ENCODE data around the gene SAP30L. TPM values are rescaled to one million over a fixed set of nuclear protein-coding genes. Genes with fewer than 3 reads are reported as not detected.

Gene SAP30L
- total RNA-seq, 1 donor from 2014 or later: 16.8 TPM

GRCh38 chr5:154419236-154419635, 26.6 kb upstream of the SAP30L start:
- no peak for DNase-seq (ENCODE audit: low read depth in 2 of 2)

- DNase-seq (ENCODE audit: low read depth in 2 of 2): peak; percentile 20 to 53
Measured at GRCh38 chr5:154421868-154422267, 23.9 kb upstream of the SAP30L start.

- DNase-seq (ENCODE audit: low read depth in 2 of 2): no peak
Measured at GRCh38 chr5:154422298-154422697, 23.5 kb upstream of the SAP30L start.

- no peak for DNase-seq (ENCODE audit: low read depth in 2 of 2)
Measured at GRCh38 chr5:154428208-154428607, 17.6 kb upstream of the SAP30L start.

- DNase-seq (ENCODE audit: low read depth in 2 of 2): no peak
Measured at GRCh38 chr5:154429341-154429740, 16.5 kb upstream of the SAP30L start.

GRCh38 chr5:154430466-154430865, 15.3 kb upstream of the SAP30L start:
- DNase-seq (ENCODE audit: low read depth in 2 of 2): no peak

GRCh38 chr5:154430961-154431630, 14.7 kb upstream of the SAP30L start:
- DNase-seq (ENCODE audit: low read depth in 2 of 2): no peak

- no peak for DNase-seq (ENCODE audit: low read depth in 2 of 2)
Measured at GRCh38 chr5:154435226-154435625, 10.6 kb upstream of the SAP30L start.

GRCh38 chr5:154437281-154437965, 8.4 kb upstream of the SAP30L start:
- peak in 1 of 2 donors; percentile 37 for DNase-seq (ENCODE audit: low read depth in 2 of 2)

GRCh38 chr5:154440540-154440939, 5.3 kb upstream of the SAP30L start:
- DNase-seq (ENCODE audit: low read depth in 2 of 2): no peak

GRCh38 chr5:154442801-154443200, 3.0 kb upstream of the SAP30L start:
- no peak for DNase-seq (ENCODE audit: low read depth in 2 of 2)

- DNase-seq (ENCODE audit: low read depth in 2 of 2): no peak
Measured at GRCh38 chr5:154444556-154445421, 1.0 kb upstream of the SAP30L start.

GRCh38 chr5:154446195-154447088, 645 bp downstream of the SAP30L start:
- peak; percentile 30 to 76 for DNase-seq (ENCODE audit: low read depth in 2 of 2)

GRCh38 chr5:154447089-154447725, 1.4 kb downstream of the SAP30L start:
- DNase-seq (ENCODE audit: low read depth in 2 of 2): no peak

GRCh38 chr5:154449786-154450185, 4.0 kb downstream of the SAP30L start:
- no peak for DNase-seq (ENCODE audit: low read depth in 2 of 2)

- DNase-seq (ENCODE audit: low read depth in 2 of 2): no peak
Measured at GRCh38 chr5:154451957-154452356, 6.2 kb downstream of the SAP30L start.

- DNase-seq (ENCODE audit: low read depth in 2 of 2): no peak
Measured at GRCh38 chr5:154455585-154455984, 9.8 kb downstream of the SAP30L start.

- DNase-seq (ENCODE audit: low read depth in 2 of 2): no peak
Measured at GRCh38 chr5:154456540-154456939, 10.7 kb downstream of the SAP30L start.

GRCh38 chr5:154459015-154459414, 13.2 kb downstream of the SAP30L start:
- no peak for DNase-seq (ENCODE audit: low read depth in 2 of 2)

GRCh38 chr5:154460172-154460571, 14.4 kb downstream of the SAP30L start:
- no peak for DNase-seq (ENCODE audit: low read depth in 2 of 2)

GRCh38 chr5:154461531-154461930, 15.7 kb downstream of the SAP30L start:
- no peak for DNase-seq (ENCODE audit: low read depth in 2 of 2)
